Measurements from ENCODE around the gene DUOXA1. TPM values are rescaled to one million over a fixed set of nuclear protein-coding genes. Genes with fewer than 3 reads are reported as not detected.
"Not testable (repeated sequence)": the region's sequence is repeated elsewhere in the genome, so short reads cannot be mapped to it uniquely, and the experiment has no call there.

Gene DUOXA1
- total RNA-seq, 1 experiment from 2014 or later = 0.09 TPM

- Mint-ChIP-seq H3K27me3 (ENCODE audit: low read depth) (peaks cover 56% of the 10 kb centered on the region), H3K4me3 (no peak overlapping the region), H3K27ac (no peak overlapping the region), H3K4me1 (peaks cover 10% of the 10 kb centered on the region), H3K9me3 (no peaks in the 10 kb centered on the region), H3K36me3 (no peaks in the 10 kb centered on the region)
- ATAC-seq = no peak
- ChIA-PET CTCF (interaction anchor here (0.8 to 2.0 kb wide), 6 partner anchors 11 to 81 kb away, joined by 3 to 12 read pairs (median 6); partner anchors contain the start of gene DUOX2), POLR2A (interaction anchor here (0.9 kb wide), 1 partner anchor 11 kb away, joined by 3 read pairs; no protein-coding TSS in a partner anchor)
- no peak for DNase-seq (ENCODE audit: low spot score)
- TF ChIP-seq ELF4 (CRISPR knock-in tag; IDR thresholded peaks at IDR 0.05; ENCODE audit: low read depth) (no peak), KAT7 (CRISPR knock-in tag; IDR thresholded peaks at IDR 0.05; ENCODE audit: borderline replicate concordance) (no peak), TEAD1 (CRISPR knock-in tag; IDR thresholded peaks at IDR 0.05) (no peak)
Measured at GRCh38 chr15:45137703-45138102, 8.0 kb upstream of the DUOXA1 start.

- ChIA-PET POLR2A (no interaction called here), CTCF (interaction anchor here (1.1 to 11.0 kb wide), 5 partner anchors 10 to 26 kb away, joined by 4 to 231 read pairs (median 11); partner anchors contain the start of genes DUOX2 and DUOXA2)
- no peaks in the 10 kb centered on the region for H3K9me3 Mint-ChIP-seq
- H3K36me3 Mint-ChIP-seq = no peaks in the 10 kb centered on the region
- H3K27me3 Mint-ChIP-seq (ENCODE audit: low read depth) = peaks cover 69% of the 10 kb centered on the region
- H3K27ac Mint-ChIP-seq = no peak overlapping the region
- peak overlapping the region; percentile 63 for H3K4me3 Mint-ChIP-seq
- peak; percentile 60 for ATAC-seq
- peak; percentile 58 for DNase-seq (ENCODE audit: low spot score)
- TF ChIP-seq NR2C2 (CRISPR knock-in tag; IDR thresholded peaks at IDR 0.05) = no peak
- peaks cover 10% of the 10 kb centered on the region for H3K4me1 Mint-ChIP-seq
Measured at GRCh38 chr15:45136378-45136764, 6.7 kb upstream of the DUOXA1 start.

- H3K27me3 Mint-ChIP-seq (ENCODE audit: low read depth) = peaks cover 74% of the 10 kb centered on the region
- not testable (repeated sequence) for H3K9me3 Mint-ChIP-seq
Measured at GRCh38 chr15:45135705-45136377, 6.2 kb upstream of the DUOXA1 start.

GRCh38 chr15:45134682-45135604 lies 5.3 kb upstream of the DUOXA1 start:
- H3K4me3 Mint-ChIP-seq = peak overlapping the region; percentile 66
- POLR2A ChIA-PET = interaction anchor here (0.6 to 1.2 kb wide), 3 partner anchors 17 to 281 kb away, joined by 3 to 5 read pairs (median 3); no protein-coding TSS in a partner anchor
- H3K27ac Mint-ChIP-seq = no peak overlapping the region
- peak; percentile 60 for DNase-seq (ENCODE audit: low spot score)
- H3K36me3 Mint-ChIP-seq = no peaks in the 10 kb centered on the region
- H3K27me3 Mint-ChIP-seq (ENCODE audit: low read depth) = peaks cover 83% of the 10 kb centered on the region
- ATAC-seq = peak; percentile 72
- peaks cover 12% of the 10 kb centered on the region for H3K4me1 Mint-ChIP-seq
- no peaks in the 10 kb centered on the region for H3K9me3 Mint-ChIP-seq
- CTCF ChIA-PET = interaction anchor here (1.1 to 11.0 kb wide), 7 partner anchors 9 to 267 kb away, joined by 3 to 231 read pairs (median 6); partner anchors contain the start of genes DUOX2 and DUOXA2
- no peak for TF ChIP-seq MLX (CRISPR knock-in tag; IDR thresholded peaks at IDR 0.05)
- TF ChIP-seq SMAD3 (CRISPR knock-in tag; IDR thresholded peaks at IDR 0.05; ENCODE audit: borderline replicate concordance) = no peak; the same call in 1 of the 2 replicates
- TF ChIP-seq TEAD1 (CRISPR knock-in tag; IDR thresholded peaks at IDR 0.05) = peak; percentile 64; the same call in 1 of the 2 replicates
- peak; percentile 83; the same call in 1 of the 2 replicates for TF ChIP-seq E2F5 (CRISPR knock-in tag; IDR thresholded peaks at IDR 0.05)
- no peak for TF ChIP-seq ZNF232 (CRISPR knock-in tag; IDR thresholded peaks at IDR 0.05)
- no peak for TF ChIP-seq ERG (CRISPR knock-in tag; IDR thresholded peaks at IDR 0.05)
- no peak for TF ChIP-seq SMAD4 (CRISPR knock-in tag; IDR thresholded peaks at IDR 0.05)
- TF ChIP-seq ZBTB43 (CRISPR knock-in tag; IDR thresholded peaks at IDR 0.05) = 0 out of 2 replicates have a peak, but pooled peaks have one; percentile 58
- TF ChIP-seq USF2 (CRISPR knock-in tag; IDR thresholded peaks at IDR 0.05) = peak; percentile 47
- peak; percentile 68; the same call in 1 of the 2 replicates for TF ChIP-seq RELA (CRISPR knock-in tag; IDR thresholded peaks at IDR 0.05; ENCODE audit: borderline replicate concordance)
- peak; percentile 81; the same call in 1 of the 2 replicates for TF ChIP-seq FOXP4 (CRISPR knock-in tag; IDR thresholded peaks at IDR 0.05)

More at GRCh38 chr15:45135705-45136377, 6.2 kb upstream of the DUOXA1 start:
- DNase-seq (ENCODE audit: low spot score); ATAC-seq; H3K27ac Mint-ChIP-seq; H3K36me3 Mint-ChIP-seq; H3K4me1 Mint-ChIP-seq: not testable (repeated sequence)
- ChIA-PET POLR2A (interaction anchor here (1.1 kb wide), 1 partner anchor 19 kb away, joined by 5 read pairs; no protein-coding TSS in a partner anchor), CTCF (interaction anchor here (1.1 to 11.0 kb wide), 7 partner anchors 9 to 266 kb away, joined by 3 to 231 read pairs (median 6); partner anchors contain the start of genes DUOX2 and DUOXA2)
- H3K4me3 Mint-ChIP-seq = peak overlapping the region; percentile 63
